GM19438 (cell line): ENCODE measurements around the gene RPS21.

Experiments used
- ATAC-seq: cut with Tn5 transposase; IDR thresholded peaks from one replicate; pipeline ENCODE4 v1.9.1; 2021; ENCODE audit warnings: low read depth; ENCODE audit not compliant: unreplicated experiment

RPS21 gene

GRCh38 chr20:62394248-62395245 lies 7.6 kb downstream of the RPS21 start:
- ATAC-seq, result no peak

- no peak for ATAC-seq
Observed at GRCh38 chr20:62395311-62396242, 8.7 kb downstream of the RPS21 start.

- ATAC-seq, result no peak
Observed at GRCh38 chr20:62396367-62397239, 9.7 kb downstream of the RPS21 start.

GRCh38 chr20:62398120-62398821 lies 11.4 kb downstream of the RPS21 start:
- ATAC-seq, result no peak

GRCh38 chr20:62400021-62400420 lies 13.1 kb downstream of the RPS21 start:
- ATAC-seq, result no peak

- ATAC-seq, result no peak
Observed at GRCh38 chr20:62400541-62400940, 13.6 kb downstream of the RPS21 start.

GRCh38 chr20:62401331-62401779 lies 14.5 kb downstream of the RPS21 start:
- ATAC-seq, result no peak

- ATAC-seq, result no peak
Observed at GRCh38 chr20:62402456-62403150, 15.7 kb downstream of the RPS21 start.

GRCh38 chr20:62403331-62403730 lies 16.4 kb downstream of the RPS21 start:
- no peak for ATAC-seq

GRCh38 chr20:62404112-62404665 lies 17.3 kb downstream of the RPS21 start:
- ATAC-seq, result no peak

GRCh38 chr20:62404761-62405107 lies 17.8 kb downstream of the RPS21 start:
- no peak for ATAC-seq

- no peak for ATAC-seq
Observed at GRCh38 chr20:62405108-62405980, 18.4 kb downstream of the RPS21 start.

GRCh38 chr20:62405981-62406513 lies 19.1 kb downstream of the RPS21 start:
- no peak for ATAC-seq

GRCh38 chr20:62406635-62407176 lies 19.8 kb downstream of the RPS21 start:
- no peak for ATAC-seq

- ATAC-seq, result peak; percentile 77
Observed at GRCh38 chr20:62407221-62407992, 20.5 kb downstream of the RPS21 start, which contains the start of gene CABLES2. Gene CABLES2 (minus strand): TSS chr20:62407285. CDS start chr20:62407276, 9 bp downstream.

GRCh38 chr20:62408055-62408454 lies 21.2 kb downstream of the RPS21 start:
- ATAC-seq, result no peak
